ENCODE measurements around the gene SLC11A2. TPM values are rescaled to one million over a fixed set of nuclear protein-coding genes. Genes with fewer than 3 reads are reported as not detected.

Gene SLC11A2
- total and polyA plus RNA-seq, 2 of the 13 experiments (the other 11 are each of a cell fraction or from before 2014, with no cell fraction given), result 71.7 to 77.0 TPM

DNA sequence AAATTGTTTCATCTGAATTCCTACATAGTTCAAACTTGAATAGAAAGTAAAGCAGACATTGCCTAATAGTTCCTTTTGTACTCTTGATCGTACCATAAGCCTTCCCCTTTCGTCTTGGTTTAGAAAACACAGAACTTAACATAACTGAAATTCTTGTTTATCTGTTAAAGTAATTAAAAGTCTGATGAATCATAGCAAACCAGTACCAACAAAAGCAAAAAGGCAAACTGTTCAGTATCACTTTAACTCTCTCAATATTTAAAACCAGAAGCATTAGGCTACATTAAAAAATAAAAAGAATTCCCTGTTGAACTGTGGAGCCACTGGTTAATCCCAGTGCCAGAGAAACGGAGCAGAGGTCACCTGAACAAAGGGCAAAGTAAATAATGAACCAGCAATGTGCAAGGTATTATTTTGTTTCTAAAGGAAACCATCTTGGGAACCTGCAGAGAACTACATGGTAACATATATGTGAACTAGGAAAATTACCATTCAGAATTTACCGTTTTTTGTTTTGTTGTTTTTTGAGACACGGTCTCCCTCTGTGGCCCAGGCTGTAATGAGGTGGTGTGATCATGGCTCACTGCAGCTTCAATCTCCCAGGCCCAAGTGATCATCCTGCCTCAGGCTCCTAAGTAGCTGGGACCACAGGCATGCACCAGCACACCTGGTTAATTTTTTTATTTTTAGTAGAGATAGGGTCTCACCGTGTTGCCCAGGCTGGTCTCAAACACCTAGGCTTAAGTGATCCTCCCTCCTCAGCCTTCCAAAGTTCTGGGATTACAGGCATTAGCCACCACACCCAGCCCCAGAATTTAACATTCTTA, 91.0 kb downstream of the SLC11A2 start (continued):
- TF ChIP-seq ETV5 (CRISPR knock-in tag; IDR thresholded peaks at IDR 0.05; ENCODE audit: borderline replicate concordance) (no peak), BORCS8-MEF2B (CRISPR knock-in tag; IDR thresholded peaks at IDR 0.05) (no peak), SOX13 (IDR thresholded peaks at IDR 0.05) (peak; percentile 73), SOX13 (CRISPR knock-in tag; conservative IDR thresholded peaks at IDR 0.05 in 1 of 2, IDR thresholded peaks at IDR 0.05 in 1 of 2) (peak in 1 of 2 experiments; percentile 93; a peak in 2 of 4 replicates), GPBP1L1 (CRISPR knock-in tag; IDR thresholded peaks at IDR 0.05) (no peak), ERF (CRISPR knock-in tag; IDR thresholded peaks at IDR 0.05) (no peak), PRDM10 (CRISPR knock-in tag; IDR thresholded peaks at IDR 0.05; ENCODE audit: low read depth) (no peak), NFYC (CRISPR knock-in tag; IDR thresholded peaks at IDR 0.05) (no peak), HOMEZ (CRISPR knock-in tag; IDR thresholded peaks at IDR 0.05; ENCODE audit: low read depth) (no peak), ZNF672 (CRISPR knock-in tag; IDR thresholded peaks at IDR 0.05) (no peak), ZNF564 (CRISPR knock-in tag; IDR thresholded peaks at IDR 0.05) (no peak), ZFP36 (IDR thresholded peaks at IDR 0.05; ENCODE audit: borderline replicate concordance, low read depth, low read length, partially characterized antibody) (no peak), KDM2A (CRISPR knock-in tag; IDR thresholded peaks at IDR 0.05; ENCODE audit: borderline replicate concordance, low read depth) (no peak), DNMT3B (CRISPR knock-in tag; conservative IDR thresholded peaks at IDR 0.05) (no peak)
- TF ChIP-seq, protein P1, sequence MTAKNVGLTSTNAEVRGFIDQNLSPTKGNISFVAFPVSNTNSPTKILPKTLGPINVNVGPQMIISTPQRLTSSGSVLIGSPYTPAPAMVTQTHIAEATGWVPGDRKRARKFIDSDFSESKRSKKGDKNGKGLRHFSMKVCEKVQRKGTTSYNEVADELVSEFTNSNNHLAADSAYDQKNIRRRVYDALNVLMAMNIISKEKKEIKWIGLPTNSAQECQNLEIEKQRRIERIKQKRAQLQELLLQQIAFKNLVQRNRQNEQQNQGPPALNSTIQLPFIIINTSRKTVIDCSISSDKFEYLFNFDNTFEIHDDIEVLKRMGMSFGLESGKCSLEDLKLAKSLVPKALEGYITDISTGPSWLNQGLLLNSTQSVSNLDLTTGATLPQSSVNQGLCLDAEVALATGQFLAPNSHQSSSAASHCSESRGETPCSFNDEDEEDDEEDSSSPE (CRISPR knock-in tag; IDR thresholded peaks at IDR 0.05), result no peak
- TF ChIP-seq, protein P2, sequence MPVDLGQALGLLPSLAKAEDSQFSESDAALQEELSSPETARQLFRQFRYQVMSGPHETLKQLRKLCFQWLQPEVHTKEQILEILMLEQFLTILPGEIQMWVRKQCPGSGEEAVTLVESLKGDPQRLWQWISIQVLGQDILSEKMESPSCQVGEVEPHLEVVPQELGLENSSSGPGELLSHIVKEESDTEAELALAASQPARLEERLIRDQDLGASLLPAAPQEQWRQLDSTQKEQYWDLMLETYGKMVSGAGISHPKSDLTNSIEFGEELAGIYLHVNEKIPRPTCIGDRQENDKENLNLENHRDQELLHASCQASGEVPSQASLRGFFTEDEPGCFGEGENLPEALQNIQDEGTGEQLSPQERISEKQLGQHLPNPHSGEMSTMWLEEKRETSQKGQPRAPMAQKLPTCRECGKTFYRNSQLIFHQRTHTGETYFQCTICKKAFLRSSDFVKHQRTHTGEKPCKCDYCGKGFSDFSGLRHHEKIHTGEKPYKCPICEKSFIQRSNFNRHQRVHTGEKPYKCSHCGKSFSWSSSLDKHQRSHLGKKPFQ (CRISPR knock-in tag; IDR thresholded peaks at IDR 0.05; ENCODE audit: insufficient replicate concordance), result no peak
- TF ChIP-seq, protein P3, sequence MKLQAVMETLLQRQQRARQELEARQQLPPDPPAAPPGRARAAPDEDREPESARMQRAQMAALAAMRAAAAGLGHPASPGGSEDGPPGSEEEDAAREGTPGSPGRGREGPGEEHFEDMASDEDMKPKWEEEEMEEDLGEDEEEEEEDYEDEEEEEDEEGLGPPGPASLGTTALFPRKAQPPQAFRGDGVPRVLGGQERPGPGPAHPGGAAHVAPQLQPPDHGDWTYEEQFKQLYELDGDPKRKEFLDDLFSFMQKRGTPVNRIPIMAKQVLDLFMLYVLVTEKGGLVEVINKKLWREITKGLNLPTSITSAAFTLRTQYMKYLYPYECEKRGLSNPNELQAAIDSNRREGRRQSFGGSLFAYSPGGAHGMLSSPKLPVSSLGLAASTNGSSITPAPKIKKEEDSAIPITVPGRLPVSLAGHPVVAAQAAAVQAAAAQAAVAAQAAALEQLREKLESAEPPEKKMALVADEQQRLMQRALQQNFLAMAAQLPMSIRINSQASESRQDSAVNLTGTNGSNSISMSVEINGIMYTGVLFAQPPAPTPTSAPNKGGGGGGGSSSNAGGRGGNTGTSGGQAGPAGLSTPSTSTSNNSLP (IDR thresholded peaks at IDR 0.05; ENCODE audit: low read depth, low read length), result 0 out of 2 replicates have a peak, but pooled peaks have one; percentile 33

Data from HepG2 (cell line).